Osteocyte (in vitro differentiated cells): ENCODE data around the gene MIX23. TPM values are rescaled to one million over a fixed set of nuclear protein-coding genes. Genes with fewer than 3 reads are reported as not detected.

Source experiments
- DNase-seq: peaks from one replicate; pipeline ENCODE4 v3.0.0; 2021; ENCODE audit warnings: mixed read lengths; ENCODE audit not compliant: unreplicated experiment; ENCODE audit errors: extremely low spot score
- H3K27ac Mint-ChIP-seq: one replicate; pipeline ENCODE4 v1.8.0; 2021; ENCODE audit warnings: mild to moderate bottlenecking, mixed read lengths; ENCODE audit not compliant: unreplicated experiment
- H3K27me3 Mint-ChIP-seq: one replicate; pipeline ENCODE4 v1.8.0; 2021; ENCODE audit warnings: mixed read lengths; ENCODE audit not compliant: unreplicated experiment
- H3K36me3 Mint-ChIP-seq: one replicate; pipeline ENCODE4 v1.8.0; 2021; ENCODE audit warnings: mixed read lengths; ENCODE audit not compliant: unreplicated experiment
- H3K4me1 Mint-ChIP-seq: one replicate; pipeline ENCODE4 v1.8.0; 2021; ENCODE audit warnings: mixed read lengths; ENCODE audit not compliant: unreplicated experiment
- H3K4me3 Mint-ChIP-seq: one replicate; pipeline ENCODE4 v1.8.0; 2021; ENCODE audit warnings: mild to moderate bottlenecking, moderate library complexity, mixed read lengths; ENCODE audit not compliant: unreplicated experiment
- H3K9me3 Mint-ChIP-seq: one replicate; pipeline ENCODE4 v1.8.0; 2021; ENCODE audit warnings: mixed read lengths; ENCODE audit not compliant: unreplicated experiment
- total RNA-seq: library from RNA; stranded (reverse); gene quantifications from 2 replicates; pipeline ENCODE4 v1.2.1, GENCODE V29; 2021
- TF ChIP-seq, protein P1 (sequence below): fragments of 200-600 bp; sonication (generic); IDR thresholded peaks from 2 replicates; pipeline ENCODE4 v1.5.0; 2021; ENCODE audit warnings: antibody characterized with exemption, mild to moderate bottlenecking, moderate library complexity

Gene MIX23
- total RNA-seq, 1 donor from 2014 or later = 18.1 TPM

DNA sequence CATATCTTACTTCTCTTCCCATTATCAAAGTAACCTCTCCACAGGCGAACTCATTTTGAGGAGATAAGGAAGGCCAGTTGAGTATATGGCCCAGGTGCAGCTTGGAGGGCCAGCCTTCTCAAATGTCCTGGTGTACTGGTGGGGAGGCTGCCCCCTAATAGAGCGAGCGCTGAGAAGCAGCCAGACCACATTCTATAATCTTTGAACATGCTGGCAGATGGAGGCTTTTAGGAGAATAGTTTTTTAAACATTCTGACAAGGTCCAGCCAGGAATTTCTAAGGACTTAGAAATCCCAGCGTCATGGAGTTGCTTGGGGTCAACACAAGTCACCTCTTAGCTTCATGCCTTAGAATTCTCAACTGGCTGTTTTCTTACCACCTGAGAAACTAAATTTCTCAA, 27.1 kb upstream of the MIX23 start:
- Mint-ChIP-seq H3K27ac (no peak overlapping the region), H3K9me3 (no peaks in the 10 kb centered on the region), H3K27me3 (no peaks in the 10 kb centered on the region), H3K36me3 (peaks cover 24% of the 10 kb centered on the region), H3K4me1 (peaks cover 13% of the 10 kb centered on the region), H3K4me3 (no peak overlapping the region)
- TF ChIP-seq, protein P1, sequence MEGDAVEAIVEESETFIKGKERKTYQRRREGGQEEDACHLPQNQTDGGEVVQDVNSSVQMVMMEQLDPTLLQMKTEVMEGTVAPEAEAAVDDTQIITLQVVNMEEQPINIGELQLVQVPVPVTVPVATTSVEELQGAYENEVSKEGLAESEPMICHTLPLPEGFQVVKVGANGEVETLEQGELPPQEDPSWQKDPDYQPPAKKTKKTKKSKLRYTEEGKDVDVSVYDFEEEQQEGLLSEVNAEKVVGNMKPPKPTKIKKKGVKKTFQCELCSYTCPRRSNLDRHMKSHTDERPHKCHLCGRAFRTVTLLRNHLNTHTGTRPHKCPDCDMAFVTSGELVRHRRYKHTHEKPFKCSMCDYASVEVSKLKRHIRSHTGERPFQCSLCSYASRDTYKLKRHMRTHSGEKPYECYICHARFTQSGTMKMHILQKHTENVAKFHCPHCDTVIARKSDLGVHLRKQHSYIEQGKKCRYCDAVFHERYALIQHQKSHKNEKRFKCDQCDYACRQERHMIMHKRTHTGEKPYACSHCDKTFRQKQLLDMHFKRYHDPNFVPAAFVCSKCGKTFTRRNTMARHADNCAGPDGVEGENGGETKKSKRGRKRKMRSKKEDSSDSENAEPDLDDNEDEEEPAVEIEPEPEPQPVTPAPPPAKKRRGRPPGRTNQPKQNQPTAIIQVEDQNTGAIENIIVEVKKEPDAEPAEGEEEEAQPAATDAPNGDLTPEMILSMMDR = no peak
- no peak for DNase-seq

DNA sequence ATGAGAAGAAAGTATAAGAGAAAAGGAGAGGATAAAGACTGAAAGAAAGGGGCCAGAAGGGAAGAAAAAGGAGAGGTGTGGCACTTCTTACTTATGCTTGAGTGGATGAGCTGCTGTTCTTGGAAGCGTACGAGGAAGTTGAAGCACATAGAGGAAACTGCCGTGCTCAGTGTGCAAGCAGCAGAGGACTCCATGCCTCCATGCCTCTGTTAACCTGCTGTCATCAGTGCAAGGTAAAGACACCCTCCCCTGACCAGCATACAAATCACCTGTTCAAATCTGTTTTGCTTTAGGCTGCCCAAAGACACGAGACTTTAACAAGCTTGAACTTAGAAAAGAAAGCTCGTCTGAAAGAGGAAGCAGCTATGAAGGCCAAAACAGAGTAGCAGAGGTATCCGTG, 26.4 kb upstream of the MIX23 start:
- peaks cover 24% of the 10 kb centered on the region for H3K36me3 Mint-ChIP-seq
- H3K4me1 Mint-ChIP-seq = peaks cover 6% of the 10 kb centered on the region
- no peak overlapping the region for H3K4me3 Mint-ChIP-seq
- no peaks in the 10 kb centered on the region for H3K27me3 Mint-ChIP-seq
- H3K27ac Mint-ChIP-seq = no peak overlapping the region
- TF ChIP-seq, protein P1 = no peak
- no peaks in the 10 kb centered on the region for H3K9me3 Mint-ChIP-seq
- no peak for DNase-seq

DNA sequence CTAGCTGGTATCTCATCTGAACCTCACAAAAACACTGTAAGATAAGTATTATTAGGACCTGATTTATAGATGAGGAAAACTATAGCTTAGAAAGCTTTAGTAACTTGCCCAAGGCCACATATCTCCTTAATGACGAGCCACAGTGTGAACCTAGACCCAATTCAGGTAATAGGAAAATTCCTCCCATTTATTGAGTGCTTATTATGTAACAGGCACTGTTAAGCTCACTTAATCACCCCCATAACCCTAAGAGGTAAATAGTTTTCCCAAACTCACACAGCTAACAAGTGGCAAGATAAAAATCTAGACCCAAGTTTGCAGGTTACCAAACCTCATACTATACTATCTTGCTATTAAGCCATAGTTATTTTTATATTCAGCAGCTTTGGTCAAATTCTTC, 24.9 kb upstream of the MIX23 start:
- Mint-ChIP-seq H3K27ac (no peak overlapping the region), H3K27me3 (no peaks in the 10 kb centered on the region), H3K9me3 (no peaks in the 10 kb centered on the region), H3K4me3 (no peak overlapping the region), H3K4me1 (no peaks in the 10 kb centered on the region), H3K36me3 (peaks cover 29% of the 10 kb centered on the region)
- DNase-seq = no peak
- TF ChIP-seq, protein P1 = no peak

DNA sequence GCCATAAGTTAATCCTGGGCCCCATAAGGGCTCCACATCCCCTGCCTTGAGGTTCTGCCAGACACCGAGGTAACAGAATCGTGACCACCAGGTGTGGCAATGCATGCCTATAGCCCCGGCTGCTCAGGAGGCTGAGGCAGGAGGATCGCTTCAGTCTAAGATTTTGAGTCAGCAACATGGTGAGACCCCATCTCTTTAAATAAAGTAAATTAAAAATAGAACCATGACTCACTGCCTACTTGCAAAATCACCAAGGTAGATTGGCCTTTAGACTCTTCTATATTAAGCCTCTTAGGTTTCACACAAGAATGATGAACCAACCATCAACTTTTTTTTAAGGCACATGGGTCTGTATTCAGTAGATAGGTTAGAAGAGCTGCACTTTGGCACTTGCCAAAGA, 23.2 kb upstream of the MIX23 start:
- no peaks in the 10 kb centered on the region for H3K9me3 Mint-ChIP-seq
- H3K27ac Mint-ChIP-seq = no peak overlapping the region
- no peaks in the 10 kb centered on the region for H3K4me1 Mint-ChIP-seq
- peaks cover 28% of the 10 kb centered on the region for H3K36me3 Mint-ChIP-seq
- TF ChIP-seq, protein P1 = no peak
- H3K27me3 Mint-ChIP-seq = no peaks in the 10 kb centered on the region
- no peak for DNase-seq
- no peak overlapping the region for H3K4me3 Mint-ChIP-seq

DNA sequence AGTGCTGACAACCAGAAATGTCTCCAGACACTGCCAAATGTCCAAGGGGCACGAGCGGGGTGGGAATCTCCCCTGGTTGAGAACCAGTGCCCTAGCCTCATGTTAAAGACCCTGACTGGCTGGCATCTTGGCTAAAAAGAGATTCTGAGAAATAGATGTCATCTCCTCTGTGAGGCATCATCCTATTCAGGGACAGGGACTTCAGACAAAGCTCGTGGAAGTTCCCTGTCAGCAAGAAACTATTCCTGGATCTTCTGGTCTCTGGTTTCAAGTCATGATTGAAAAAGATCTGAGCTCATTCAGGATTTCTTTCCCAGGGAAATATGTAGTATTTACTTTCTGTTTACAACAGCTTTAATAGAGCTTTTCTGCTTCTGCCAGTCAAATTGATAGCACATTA, 22.0 kb upstream of the MIX23 start:
- H3K4me3 Mint-ChIP-seq = no peak overlapping the region
- no peak for DNase-seq
- peaks cover 28% of the 10 kb centered on the region for H3K36me3 Mint-ChIP-seq
- no peaks in the 10 kb centered on the region for H3K27me3 Mint-ChIP-seq
- H3K9me3 Mint-ChIP-seq = no peaks in the 10 kb centered on the region
- H3K4me1 Mint-ChIP-seq = no peaks in the 10 kb centered on the region
- TF ChIP-seq, protein P1 = no peak
- H3K27ac Mint-ChIP-seq = no peak overlapping the region
